ENCODE data around the gene UBE3C. TPM values are rescaled to one million over a fixed set of nuclear protein-coding genes. Genes with fewer than 3 reads are reported as not detected.

UBE3C gene
- total and polyA plus RNA-seq, 10 donors: 9.7 to 81.6 (median 59.1) TPM

DNA sequence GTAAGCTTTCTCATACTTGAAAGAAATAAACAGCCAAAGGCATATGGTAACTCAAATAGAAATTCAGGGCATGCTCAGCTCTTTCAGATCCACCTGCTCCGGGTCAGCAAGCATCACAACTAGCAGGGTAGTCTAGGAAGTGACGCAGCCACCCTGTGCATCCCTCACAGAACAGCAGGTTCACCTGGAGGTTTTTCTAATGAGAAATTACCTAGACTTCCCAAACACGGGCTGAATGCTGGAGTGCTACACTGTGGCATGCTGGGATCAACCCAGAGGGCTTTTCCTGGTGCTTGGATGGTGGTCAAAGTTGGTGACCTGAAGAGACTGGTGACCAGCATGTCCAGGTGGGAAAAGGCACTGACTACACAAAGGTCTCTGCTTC is 131.3 kb downstream of the UBE3C start:
- TF ChIP-seq POLR2AphosphoS5 (IDR thresholded peaks at IDR 0.05) (no peak), POLR2A (IDR thresholded peaks at IDR 0.05) (no peak)
- TF ChIP-seq, protein P1, sequence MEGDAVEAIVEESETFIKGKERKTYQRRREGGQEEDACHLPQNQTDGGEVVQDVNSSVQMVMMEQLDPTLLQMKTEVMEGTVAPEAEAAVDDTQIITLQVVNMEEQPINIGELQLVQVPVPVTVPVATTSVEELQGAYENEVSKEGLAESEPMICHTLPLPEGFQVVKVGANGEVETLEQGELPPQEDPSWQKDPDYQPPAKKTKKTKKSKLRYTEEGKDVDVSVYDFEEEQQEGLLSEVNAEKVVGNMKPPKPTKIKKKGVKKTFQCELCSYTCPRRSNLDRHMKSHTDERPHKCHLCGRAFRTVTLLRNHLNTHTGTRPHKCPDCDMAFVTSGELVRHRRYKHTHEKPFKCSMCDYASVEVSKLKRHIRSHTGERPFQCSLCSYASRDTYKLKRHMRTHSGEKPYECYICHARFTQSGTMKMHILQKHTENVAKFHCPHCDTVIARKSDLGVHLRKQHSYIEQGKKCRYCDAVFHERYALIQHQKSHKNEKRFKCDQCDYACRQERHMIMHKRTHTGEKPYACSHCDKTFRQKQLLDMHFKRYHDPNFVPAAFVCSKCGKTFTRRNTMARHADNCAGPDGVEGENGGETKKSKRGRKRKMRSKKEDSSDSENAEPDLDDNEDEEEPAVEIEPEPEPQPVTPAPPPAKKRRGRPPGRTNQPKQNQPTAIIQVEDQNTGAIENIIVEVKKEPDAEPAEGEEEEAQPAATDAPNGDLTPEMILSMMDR (IDR thresholded peaks at IDR 0.05 in 8 of 11, conservative IDR thresholded peaks at IDR 0.05 in 3 of 11): no peak
- intact Hi-C loops (cut with DNase I; ENCODE audit: low total_unique reads): loop anchor here (10.0 kb wide), 1 partner anchor 295 kb away; no protein-coding TSS in a partner anchor
- no peak overlapping the region for H3K27ac ChIP-seq
- WGBS, 5 donors: 90 to 100% (median 95%) methylated on average over 3 of the region's 3 CpGs
- H3K4me1 ChIP-seq: peaks cover 7 to 24% (median 11%) of the 10 kb centered on the region in 6 donors
- no peaks in the 10 kb centered on the region for H3K27me3 ChIP-seq (replicated peaks in 1 of 7)
- H3K9me3 ChIP-seq: no peaks in the 10 kb centered on the region
- peaks cover 5 to 69% (median 42%) of the 10 kb centered on the region in 6 donors for H3K36me3 ChIP-seq
- no peak overlapping the region for H3K4me3 ChIP-seq
- DNase-seq: no peak

DNA sequence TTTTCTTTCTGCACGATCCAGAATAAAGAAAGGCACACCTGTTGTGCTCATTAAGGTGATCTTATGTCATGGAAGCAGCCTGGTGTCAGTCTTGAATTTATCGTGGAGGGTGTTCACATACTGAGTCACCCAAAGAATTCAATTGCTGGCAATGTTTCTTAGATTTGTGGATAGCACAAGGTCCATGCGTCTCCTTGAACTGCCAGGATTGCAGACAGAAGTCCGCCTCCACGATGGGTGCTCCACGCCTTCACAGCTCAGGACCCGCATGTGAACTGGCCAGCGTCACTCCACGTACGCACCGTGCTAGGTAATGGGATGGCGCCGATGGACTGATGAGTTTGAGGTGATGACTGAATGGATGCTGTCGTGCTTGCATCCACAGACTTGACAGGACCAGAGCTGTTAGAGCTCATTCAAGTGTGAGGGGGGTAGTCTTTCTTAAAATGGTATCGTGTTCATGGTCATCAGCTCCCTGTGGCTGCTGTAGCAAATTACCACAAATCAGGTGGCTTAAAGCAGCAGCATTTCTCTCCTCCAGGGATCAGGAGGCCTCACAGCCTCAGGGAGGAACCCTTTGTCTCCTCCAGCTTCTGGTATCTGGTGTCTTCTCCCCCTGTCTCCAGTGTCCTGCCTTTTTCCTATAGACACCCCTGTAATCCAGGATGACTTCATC is 132.7 kb downstream of the UBE3C start:
- intact Hi-C loops (cut with DNase I; ENCODE audit: low total_unique reads): loop anchor here (10.0 kb wide), 1 partner anchor 297 kb away; no protein-coding TSS in a partner anchor
- H3K9me3 ChIP-seq: no peaks in the 10 kb centered on the region
- H3K36me3 ChIP-seq: peaks cover 5 to 55% (median 33%) of the 10 kb centered on the region in 6 donors
- H3K27ac ChIP-seq: no peak overlapping the region
- H3K4me3 ChIP-seq: no peak overlapping the region
- 89 to 96% (median 95%) methylated on average over 15 of the region's 15 CpGs for WGBS, 5 donors
- DNase-seq: no peak
- peaks cover 7 to 36% (median 14%) of the 10 kb centered on the region in 6 donors for H3K4me1 ChIP-seq
- H3K27me3 ChIP-seq (replicated peaks in 1 of 7): no peaks in the 10 kb centered on the region
- TF ChIP-seq, protein P1 (IDR thresholded peaks at IDR 0.05 in 8 of 11, conservative IDR thresholded peaks at IDR 0.05 in 3 of 11): no peak
- peak in 2 of 3 donors; percentile 6 to 52 for TF ChIP-seq POLR2AphosphoS5 (IDR thresholded peaks at IDR 0.05)

DNA sequence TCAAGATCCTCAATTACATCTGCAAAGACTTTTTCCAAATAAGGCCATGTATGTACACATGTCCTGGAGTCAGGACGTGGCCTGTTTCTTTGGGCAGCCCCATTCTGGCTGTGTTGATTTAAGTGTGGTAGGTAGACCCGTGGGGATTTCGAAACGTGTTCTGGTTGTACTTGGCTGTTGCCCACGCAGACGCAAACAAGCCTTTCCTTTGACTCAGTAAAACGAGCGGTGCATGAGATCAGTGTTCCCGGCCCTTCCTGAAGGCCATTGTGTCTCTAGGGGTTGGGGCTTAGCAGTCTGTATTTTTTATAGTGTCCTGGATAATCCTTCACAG is 133.2 kb downstream of the UBE3C start:
- TF ChIP-seq, protein P1 (IDR thresholded peaks at IDR 0.05 in 8 of 11, conservative IDR thresholded peaks at IDR 0.05 in 3 of 11): no peak
- TF ChIP-seq POLR2AphosphoS5 (IDR thresholded peaks at IDR 0.05) (no peak), POLR2A (IDR thresholded peaks at IDR 0.05) (no peak)
- 37 to 72% (median 51%) methylated on average over 8 to 9 of the region's 9 CpGs for WGBS, 5 donors

More for the DNA sequence above, 133.2 kb downstream of the UBE3C start:
- intact Hi-C loops (cut with DNase I; ENCODE audit: low total_unique reads): loop anchor here (10.0 kb wide), 1 partner anchor 297 kb away; no protein-coding TSS in a partner anchor
- Histone ChIP-seq H3K27me3 (replicated peaks in 1 of 7) (peaks cover 0 to under 1% (median 0%) of the 10 kb centered on the region in 7 donors), H3K4me1 (peaks cover 7 to 41% (median 19%) of the 10 kb centered on the region in 6 donors), H3K27ac (no peak overlapping the region), H3K9me3 (no peaks in the 10 kb centered on the region), H3K36me3 (peaks cover 5 to 50% (median 28%) of the 10 kb centered on the region in 6 donors), H3K4me3 (no peak overlapping the region)
- peak; percentile 30 for DNase-seq

Data from spleen (tissue), 11 donors.